GM18517 (cell line): ENCODE results near the gene RNF151.

Experiments used
- ATAC-seq: cut with Tn5 transposase; IDR thresholded peaks from one replicate; pipeline ENCODE4 v1.9.1; 2021; ENCODE audit warnings: mild to moderate bottlenecking, moderate library complexity; ENCODE audit not compliant: unreplicated experiment

RNF151 gene

DNA sequence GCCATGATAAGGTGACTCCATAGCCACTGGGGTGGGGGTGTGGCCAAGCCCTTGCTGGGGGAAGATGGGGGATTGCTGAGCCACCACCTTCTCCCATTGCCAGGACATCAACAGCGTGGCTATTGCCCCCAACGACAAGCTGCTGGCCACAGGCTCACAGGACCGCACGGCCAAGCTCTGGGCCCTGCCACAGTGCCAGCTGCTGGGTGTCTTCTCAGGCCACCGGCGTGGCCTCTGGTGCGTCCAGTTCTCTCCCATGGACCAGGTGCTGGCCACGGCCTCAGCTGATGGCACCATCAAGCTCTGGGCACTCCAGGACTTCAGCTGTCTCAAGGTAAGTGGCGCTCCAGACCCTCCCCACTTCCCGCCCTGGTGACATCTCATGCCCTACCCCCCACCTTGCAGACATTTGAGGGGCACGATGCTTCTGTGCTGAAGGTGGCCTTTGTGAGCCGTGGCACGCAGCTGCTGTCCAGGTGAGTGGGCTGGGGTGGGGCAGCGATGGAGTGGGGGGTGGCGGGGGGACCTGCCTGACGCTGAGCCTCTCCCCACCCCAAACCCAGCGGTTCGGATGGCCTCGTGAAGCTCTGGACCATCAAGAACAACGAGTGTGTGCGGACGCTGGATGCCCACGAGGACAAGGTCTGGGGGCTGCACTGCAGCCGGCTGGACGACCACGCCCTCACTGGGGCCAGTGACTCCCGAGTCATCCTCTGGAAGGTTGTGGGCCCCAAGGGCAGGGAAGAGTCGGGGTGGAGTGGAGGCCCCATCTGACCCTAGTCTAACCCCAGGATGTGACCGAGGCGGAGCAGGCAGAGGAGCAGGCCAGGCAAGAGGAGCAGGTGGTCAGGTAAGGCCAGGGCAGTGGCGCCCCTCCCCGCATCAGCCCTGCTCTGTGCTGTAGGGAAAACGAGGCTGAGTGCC is 10.6 kb downstream of the RNF151 start:
- ATAC-seq: no peak

DNA sequence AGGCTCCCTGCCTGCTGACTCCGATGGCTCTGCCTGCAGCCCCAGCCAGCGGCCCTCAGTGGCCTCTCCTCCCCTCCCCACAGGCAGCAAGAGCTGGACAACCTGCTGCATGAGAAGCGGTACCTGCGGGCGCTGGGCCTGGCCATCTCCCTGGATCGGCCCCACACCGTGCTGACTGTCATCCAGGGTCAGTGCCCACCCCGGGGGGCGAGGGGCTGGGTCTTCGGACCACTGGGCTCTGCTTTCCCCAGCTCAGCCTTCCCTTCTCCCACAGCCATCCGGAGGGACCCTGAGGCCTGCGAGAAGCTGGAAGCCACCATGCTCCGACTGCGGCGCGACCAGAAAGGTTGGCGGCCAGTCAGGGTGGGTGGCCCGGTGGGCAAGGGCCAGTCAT is 11.2 kb downstream of the RNF151 start:
- ATAC-seq: no peak

DNA sequence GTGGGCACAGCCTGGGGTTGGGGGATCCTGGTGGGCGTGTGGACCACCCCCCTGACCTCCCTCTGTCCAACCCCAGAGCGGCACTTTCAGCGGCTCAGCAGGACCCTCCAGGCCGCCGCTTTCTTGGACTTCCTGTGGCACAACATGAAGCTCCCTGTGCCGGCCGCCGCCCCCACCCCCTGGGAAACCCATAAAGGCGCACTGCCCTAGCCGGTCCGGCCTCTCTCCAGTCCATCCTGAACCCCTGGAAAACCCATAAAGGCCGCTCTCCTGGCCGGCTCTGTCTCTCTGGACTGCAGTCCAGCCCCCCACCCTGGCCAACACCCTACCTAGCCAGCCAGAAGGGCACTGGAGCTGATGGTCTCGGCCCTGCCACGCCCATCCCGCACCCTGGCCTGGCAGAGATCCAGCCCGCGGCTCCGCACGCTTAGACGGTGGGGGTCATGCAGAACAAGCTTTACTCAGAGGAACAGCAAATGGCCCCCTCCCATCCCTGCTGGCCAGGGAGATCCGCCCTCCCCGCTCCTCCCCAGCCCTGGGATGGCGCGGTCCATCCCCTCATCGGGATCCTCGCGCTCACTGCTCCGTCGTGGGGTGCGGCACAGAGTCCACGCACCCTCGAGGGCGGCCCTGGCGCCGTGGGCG is 11.9 kb downstream of the RNF151 start:
- no peak for ATAC-seq

DNA sequence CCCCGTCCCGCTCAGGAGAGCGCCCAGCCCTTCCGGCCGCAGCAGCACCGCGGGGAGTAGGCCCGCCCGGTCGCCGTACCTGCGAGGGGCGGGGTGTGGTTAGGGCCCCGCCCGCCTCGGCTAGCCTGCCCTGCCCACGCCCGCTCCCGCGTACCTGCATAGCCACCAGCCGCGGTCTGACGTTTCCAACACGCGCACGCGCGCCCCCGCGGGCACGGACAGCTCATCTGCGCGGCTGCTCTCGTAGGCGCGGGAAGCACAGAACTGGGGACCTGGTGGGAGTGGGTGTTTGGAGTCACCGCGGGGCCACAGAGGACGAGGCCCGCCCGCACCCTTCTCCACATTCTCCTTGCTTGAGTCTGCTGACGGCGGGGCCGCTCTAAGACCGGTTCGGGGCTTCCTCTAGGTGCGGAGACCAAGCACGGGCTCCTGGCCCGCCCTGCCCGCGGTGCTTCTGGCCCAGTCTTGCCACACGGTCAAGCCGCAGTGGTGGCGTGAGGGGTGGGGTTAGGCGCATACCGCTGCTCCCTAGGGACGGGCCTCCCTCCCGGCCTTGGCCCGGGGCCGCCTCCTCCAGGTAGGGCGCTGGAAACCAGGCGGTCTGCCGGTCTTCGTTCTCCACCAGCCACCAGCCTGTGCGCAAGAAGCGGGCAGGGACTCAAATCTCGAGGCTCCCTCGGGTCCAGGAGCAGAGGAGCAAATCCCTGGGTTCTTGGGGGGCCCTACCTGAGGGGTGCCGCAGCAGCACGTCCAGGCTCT is 12.8 kb downstream of the RNF151 start:
- no peak for ATAC-seq

DNA sequence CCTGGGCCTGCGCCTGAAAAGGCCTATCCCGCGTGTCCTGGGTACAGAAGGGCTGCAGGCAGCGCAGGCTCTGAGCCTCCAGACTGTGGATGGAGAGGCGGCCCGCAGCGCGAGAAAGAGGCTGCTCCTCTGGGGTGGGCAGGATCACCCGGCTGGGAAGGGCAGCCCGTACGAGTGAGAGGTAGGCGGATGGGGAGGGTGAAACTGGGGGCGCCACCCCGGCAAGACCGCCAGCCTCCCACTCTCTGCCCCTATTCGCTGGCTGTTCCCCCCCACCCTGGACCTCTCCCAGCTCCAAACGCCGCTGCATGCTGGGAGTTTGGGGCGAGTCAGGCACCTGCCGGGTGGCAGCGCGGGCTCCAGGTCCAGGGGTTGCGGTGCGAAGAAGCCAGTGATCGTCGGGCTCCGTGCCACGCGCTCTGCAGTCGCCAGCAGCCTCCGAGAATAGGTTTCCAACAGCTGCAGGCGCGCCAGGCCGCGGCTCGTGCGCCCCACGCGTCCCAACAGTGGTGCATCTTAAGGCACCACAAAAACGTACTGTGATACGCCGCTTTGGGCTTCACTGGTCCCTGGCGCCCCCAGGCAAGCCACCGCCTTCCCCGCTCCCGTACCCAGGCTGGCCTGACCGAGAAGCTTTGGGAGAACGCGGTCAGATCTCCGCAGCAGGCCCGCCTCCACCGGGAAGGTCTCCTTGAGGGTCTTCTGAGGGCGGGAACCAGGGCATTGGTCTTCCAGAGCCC is 13.5 kb downstream of the RNF151 start:
- no peak for ATAC-seq

DNA sequence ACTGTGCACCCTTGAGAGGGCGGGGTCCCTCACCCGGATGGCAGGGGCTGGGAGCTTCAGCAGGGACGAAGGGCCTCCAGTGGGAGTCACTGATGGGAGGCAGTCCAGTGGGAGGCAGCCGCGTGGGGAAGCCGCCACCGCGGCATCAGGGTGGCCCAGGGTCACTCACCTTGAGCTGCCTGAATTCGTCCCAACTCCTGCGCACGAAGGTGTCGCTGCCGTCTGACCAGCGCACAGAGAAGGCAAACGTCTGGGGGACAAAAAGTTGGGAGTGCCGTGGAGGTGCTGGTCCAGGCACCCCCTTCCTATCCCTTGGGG is 14.1 kb downstream of the RNF151 start:
- no peak for ATAC-seq

DNA sequence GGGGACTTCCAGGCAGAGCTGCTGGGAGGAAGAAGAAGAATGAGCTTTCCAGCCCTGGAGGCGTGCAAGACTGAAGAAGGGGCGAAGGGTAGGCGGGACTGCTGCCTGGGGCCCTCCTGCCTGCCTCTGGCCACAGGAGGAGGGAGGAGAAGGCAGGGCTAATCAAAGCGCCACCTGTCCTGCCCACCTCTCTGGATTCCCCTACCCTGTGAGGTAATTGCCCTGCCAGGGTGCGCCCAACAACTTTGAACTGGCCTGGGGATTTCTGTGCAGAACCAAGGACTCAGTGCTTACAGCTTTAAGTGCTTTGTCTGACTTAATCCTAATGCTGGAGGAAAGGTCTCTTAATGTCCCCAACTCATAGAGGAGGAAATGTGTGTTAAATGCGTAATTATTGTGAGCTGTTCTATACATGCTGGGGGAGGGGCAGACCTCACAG is 14.8 kb downstream of the RNF151 start, which contains the start of gene NOXO1:
Gene NOXO1 (minus strand): TSS at position 72 of the 439 bp plus-strand sequence. CDS start 290 bp downstream, outside the sequence.
- no peak for ATAC-seq

DNA sequence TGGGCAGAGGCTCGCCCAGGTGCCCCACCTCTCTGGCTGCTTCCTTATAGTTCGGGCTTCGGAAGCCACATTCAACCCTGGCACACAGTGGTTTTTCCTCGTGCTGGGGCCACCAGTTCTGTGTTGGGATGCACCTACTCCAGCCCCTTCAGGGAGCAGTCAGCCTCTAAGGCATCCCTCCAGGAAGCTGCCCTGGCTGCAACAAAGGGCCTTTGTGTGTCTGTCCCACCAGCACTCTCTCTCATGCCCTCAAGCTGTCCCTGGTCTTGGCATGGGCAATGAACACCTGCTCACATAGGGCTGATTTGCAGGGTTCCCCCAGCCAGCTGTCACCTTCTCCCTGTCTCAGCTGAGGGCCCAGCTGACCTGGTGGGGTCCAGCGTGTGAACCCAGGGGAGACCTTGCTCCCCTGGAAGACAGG is 15.4 kb downstream of the RNF151 start:
- no peak for ATAC-seq

DNA sequence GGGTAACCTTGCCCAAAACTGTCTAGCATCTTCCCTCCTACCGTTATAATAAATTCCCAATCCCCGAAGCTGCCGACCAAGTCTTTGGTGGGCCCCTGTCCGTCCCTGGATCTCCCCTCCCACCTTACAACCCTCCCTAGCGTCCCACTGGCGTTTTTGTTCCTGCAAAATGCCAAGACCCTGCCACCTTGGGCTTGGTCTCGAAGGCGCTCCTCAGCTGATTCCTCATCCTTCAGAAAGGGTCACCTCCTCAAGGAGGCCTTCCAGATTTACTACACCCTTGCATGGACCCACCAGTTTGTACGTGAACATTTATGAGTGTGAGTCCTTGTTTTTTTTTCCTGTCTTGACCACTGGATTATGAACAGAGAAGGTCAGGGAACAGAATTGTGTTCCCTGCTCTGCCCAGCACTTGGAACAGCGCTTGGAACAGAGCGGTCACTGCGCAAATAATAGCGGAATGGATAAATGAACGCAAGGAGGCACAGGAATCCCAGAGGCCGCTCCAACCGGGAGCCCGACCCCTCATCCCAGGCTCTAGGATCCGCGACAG is 16.4 kb downstream of the RNF151 start:
- no peak for ATAC-seq

DNA sequence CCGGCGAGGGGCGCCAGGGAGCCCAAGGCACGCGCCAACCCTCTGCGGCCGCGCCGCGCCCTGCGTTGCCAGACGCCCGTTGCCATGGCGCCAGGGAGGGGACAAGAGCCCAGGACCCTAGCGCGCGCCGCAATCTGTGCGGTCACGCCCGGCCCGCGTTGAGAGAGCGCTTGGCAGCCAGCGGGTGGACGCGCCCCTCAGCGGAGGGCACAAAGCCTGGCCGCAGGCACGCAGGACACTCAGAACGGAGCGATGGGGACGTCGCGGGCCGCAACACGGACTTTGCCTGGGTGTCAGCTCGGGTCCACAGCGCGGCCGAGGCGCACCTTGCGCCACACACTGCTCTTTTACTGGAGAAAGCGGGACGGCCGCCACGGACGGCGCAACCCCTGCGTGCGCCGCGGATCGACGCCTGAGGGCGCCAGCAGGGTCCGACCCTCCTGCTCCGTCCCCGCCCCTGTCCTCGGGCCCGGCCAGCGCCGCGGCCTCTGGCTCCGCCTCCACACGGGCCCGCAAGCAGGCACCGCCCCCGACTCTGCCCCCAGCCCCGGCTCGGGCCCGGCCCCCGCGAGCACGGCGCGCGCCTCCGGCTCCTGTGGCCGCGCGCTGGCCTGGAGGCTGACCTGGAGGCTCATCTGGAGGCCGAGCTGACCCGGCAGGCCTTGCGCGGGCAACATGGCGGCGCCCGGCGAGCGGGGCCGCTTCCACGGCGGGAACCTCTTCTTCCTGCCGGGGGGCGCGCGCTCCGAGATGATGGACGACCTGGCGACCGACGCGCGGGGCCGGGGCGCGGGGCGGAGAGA is 17.1 kb downstream of the RNF151 start, which contains the start of gene GFER:
Gene GFER (plus strand): TSS at position 650 of the 803 bp plus-strand sequence. CDS start 26 bp downstream, at position 676.
- ATAC-seq: peak; percentile 68

DNA sequence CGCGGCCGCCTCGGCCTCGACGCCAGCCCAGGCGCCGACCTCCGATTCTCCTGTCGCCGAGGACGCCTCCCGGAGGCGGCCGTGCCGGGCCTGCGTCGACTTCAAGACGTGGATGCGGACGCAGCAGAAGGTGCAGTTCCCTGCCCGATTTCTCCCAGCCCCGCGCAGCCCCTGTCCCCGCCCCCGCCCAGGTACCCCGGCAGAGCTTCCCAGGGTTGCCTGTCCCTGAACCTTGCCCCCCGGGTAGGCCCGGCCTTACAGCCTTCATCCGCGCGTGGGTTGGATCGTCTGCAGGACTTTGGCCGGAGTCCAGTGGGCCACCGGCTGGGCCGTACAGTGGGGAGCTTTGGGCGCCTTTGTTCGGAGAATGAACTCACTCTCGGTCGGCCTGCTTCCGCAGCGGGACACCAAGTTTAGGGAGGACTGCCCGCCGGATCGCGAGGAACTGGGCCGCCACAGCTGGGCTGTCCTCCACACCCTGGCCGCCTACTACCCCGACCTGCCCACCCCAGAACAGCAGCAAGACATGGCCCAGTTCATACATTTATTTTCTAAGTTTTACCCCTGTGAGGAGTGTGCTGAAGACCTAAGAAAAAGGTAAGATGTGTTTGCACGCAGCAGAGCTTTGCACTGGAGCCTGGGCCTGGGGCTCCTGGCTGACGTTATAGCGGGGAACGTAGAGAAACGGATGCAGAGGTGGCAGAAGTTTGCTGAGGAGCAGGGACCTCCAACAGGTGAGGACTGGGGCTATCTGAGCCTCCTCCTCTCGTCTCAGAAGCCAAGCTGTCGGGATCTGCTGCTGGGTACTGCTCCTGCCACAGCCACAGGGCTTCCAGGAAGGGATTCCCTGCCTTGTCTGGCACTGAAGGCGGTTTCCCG is 17.9 kb downstream of the RNF151 start:
- ATAC-seq: peak; percentile 3

DNA sequence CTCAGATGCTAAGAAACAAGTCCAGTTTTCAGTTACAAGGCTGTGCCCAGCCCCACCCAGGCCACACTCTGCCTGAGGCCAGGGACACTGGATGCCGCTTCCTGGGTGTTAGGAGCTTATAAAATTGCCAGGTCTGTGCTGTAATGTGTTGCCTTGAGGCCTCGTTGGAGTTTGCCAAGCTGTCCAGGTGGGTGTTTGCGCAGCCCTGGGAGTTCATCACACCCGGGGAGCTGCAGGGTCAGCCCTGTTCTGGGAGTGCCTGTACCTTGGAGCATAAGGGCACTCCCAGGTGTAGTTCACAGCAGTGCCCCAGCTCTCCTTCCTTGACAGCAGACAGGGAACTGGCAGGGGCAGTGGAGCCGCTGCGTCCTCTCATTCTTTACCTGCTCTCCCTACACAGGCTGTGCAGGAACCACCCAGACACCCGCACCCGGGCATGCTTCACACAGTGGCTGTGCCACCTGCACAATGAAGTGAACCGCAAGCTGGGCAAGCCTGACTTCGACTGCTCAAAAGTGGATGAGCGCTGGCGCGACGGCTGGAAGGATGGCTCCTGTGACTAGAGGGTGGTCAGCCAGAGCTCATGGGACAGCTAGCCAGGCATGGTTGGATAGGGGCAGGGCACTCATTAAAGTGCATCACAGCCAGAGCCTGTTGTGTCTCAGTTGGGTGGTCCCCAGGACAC is 19.0 kb downstream of the RNF151 start:
- ATAC-seq: no peak

DNA sequence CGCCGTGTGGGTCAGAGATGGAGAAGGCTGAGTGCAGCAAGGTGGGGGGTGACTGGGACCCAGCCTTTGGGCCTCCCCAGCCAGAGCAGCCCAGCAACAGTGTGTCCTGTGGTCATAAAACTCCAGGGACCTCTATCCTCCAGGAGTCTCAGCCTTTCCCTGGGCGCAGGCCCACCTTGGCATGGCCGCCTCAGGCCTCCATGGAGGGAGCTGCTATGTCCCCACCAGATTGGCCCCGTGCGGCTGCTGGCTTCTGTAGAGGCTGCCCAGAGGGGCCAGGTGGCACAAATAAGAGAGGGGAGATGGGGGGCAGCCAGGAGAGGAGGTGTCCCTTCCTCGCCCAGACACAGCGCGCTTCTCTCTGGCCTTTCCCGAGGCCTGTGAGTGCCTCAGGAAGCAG is 20.5 kb downstream of the RNF151 start:
- ATAC-seq: no peak

DNA sequence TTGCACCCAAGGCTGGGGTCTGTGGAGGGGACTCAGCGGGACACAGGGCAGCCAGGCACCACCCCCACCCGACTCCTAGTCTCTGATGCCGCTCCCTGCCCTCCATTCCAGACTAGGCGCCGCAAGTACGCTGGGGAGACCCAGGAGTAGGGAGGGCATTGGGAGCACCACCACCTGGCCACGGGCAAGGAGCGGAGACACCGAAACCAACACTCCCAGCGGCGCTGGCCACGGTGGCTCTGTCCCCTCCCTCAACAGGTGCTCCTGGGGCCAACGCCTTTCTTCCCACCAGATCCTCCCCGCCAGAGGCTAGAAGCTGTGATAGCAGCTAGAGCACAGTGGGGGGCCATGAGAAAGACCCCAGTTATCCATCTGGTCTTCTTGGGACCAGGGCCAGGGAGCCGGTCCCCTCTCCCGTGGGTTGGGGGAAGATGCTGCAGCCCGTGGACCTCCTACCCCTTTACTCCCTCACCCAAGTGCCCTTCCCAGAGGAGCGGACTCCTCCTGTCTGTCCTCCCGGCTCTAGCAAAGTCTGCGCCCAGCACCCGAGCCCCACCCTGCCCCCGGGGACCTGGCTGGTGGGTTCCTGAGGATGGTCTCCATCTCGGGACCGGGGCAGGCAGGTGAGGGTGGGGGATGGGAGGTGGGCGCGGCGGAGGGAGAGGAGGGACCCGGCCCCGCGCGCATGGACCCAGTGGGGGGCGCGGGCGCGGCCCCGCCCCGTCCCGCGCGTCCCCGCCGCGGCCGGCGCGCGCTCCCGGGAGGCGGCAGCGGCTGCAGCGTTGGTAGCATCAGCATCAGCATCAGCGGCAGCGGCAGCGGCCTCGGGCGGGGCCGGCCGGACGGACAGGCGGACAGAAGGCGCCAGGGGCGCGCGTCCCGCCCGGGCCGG is 22.8 kb downstream of the RNF151 start, which contains the start of gene SYNGR3:
Gene SYNGR3 (plus strand): TSS at position 762 of the 892 bp plus-strand sequence. CDS start 133 bp downstream, outside the sequence.
- ATAC-seq: no peak

DNA sequence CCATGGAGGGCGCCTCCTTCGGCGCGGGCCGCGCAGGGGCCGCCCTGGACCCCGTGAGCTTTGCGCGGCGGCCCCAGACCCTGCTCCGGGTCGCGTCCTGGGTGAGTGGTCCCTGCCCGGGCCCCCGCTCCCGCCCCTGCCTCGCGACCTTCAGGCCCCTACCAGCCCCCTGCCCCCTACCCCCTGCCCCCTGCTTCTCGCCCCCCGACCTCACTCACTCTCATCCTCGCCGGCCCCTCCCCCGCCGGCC is 23.4 kb downstream of the RNF151 start:
- ATAC-seq: no peak

DNA sequence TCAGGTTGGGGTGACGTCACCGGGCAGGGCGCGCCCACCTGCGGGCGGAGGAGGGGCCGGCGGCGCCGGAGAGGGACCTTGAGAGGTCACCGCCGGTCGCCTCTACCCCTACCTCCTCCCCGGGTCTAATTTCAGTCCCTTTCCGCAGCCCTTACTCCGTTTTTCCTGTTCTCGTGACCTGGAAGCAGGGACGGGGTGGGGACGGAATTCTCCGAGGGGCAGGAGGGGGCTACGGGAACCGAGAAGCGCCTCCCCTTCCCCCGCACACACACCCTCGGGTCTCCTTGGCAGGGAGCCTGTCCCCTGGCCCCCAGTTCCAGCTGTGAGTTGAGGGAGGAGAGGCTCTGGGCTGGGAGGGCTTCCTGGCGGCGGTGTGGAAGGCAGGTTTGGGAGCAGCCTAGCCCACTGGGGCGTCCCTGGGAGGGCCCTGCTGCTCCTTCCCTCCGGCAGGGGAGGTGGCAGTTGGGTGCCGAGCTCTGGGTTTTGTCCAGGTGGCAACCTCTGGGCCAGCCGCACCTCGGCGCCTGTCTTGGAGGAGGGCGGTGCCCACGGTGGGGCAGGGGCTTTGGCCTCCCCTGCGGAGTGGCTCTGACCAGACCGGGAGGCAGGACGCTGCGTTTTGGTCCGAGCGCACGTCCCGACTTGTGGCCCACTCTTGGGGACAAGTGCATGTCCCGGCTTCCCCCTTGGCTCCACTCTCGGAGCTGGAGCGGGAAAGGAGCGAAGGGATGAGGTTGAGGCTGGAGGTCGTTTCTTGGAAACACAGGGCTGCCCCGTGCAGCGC is 23.9 kb downstream of the RNF151 start:
- peak; percentile 14 for ATAC-seq
